ENCODE data around the gene CLCN5.

- TF ChIP-seq, protein P1, sequence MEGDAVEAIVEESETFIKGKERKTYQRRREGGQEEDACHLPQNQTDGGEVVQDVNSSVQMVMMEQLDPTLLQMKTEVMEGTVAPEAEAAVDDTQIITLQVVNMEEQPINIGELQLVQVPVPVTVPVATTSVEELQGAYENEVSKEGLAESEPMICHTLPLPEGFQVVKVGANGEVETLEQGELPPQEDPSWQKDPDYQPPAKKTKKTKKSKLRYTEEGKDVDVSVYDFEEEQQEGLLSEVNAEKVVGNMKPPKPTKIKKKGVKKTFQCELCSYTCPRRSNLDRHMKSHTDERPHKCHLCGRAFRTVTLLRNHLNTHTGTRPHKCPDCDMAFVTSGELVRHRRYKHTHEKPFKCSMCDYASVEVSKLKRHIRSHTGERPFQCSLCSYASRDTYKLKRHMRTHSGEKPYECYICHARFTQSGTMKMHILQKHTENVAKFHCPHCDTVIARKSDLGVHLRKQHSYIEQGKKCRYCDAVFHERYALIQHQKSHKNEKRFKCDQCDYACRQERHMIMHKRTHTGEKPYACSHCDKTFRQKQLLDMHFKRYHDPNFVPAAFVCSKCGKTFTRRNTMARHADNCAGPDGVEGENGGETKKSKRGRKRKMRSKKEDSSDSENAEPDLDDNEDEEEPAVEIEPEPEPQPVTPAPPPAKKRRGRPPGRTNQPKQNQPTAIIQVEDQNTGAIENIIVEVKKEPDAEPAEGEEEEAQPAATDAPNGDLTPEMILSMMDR (IDR thresholded peaks at IDR 0.05): no peak
- TF ChIP-seq POLR2A (IDR thresholded peaks at IDR 0.05): no peak
These were observed 153.4 kb downstream of the CLCN5 start for GRCh38 chrX:50075630-50076339.

Data from heart left ventricle (tissue), 13 donors.